Stomach (tissue), 9 donors: ENCODE data around the gene TIMM29. TPM values are rescaled to one million over a fixed set of nuclear protein-coding genes. Genes with fewer than 3 reads are reported as not detected.
A peak's percentile ranks its signal among the peaks of the same experiment; 100 is the strongest.

Source experiments
- DNase-seq, 2 donors: peaks; one replicate each; pipeline versions ENCODE4 v3.0.0 to v3.0.0-alpha.2; 2013 to 2019
- H3K27ac ChIP-seq, 5 donors: fragments of 200-600 bp in 4 of 5; sonication (generic) in 4 of 5; one replicate each; pipeline ENCODE4 v1.5.1; 2013 to 2019; ENCODE audit warnings: mild to moderate bottlenecking in 1 of 5, moderate library complexity in 1 of 5
- H3K27me3 ChIP-seq, 3 donors: fragments of 200-600 bp; sonication (generic); one replicate each; pipeline ENCODE4 v1.5.1; 2017 to 2019; ENCODE audit warnings: mixed run types in 1 of 3
- H3K36me3 ChIP-seq, 4 donors: fragments of 200-600 bp; sonication (generic); 1 replicate in 3 of 4; 2 replicates in 1 of 4; pipeline ENCODE4 v1.5.1; 2016 to 2019
- H3K4me1 ChIP-seq, 4 donors: fragments of 200-600 bp; sonication (generic); one replicate each; pipeline ENCODE4 v1.5.1; 2016 to 2019
- H3K4me3 ChIP-seq, 4 donors: fragments of 200-600 bp; sonication (generic) in 3 of 4; one replicate each; pipeline ENCODE4 v1.5.1; 2016 to 2019; ENCODE audit warnings: mild to moderate bottlenecking in 1 of 4
- H3K9me3 ChIP-seq, 4 donors: fragments of 200-600 bp; sonication (generic); one replicate each; pipeline ENCODE4 v1.5.1; 2016 to 2019
- EP300 ChIP-seq: sonication (generic); formaldehyde crosslinking; IDR thresholded peaks from one replicate; pipeline ENCODE4 v1.6.1; 2017; ENCODE audit warnings: antibody characterized with exemption
- POLR2A ChIP-seq, 4 donors: fragments of 450-650 bp; IDR thresholded peaks; one replicate each; pipeline ENCODE4 v1.6.1; 2016; ENCODE audit warnings: antibody characterized with exemption in 4 of 4, control low read depth in 2 of 4, mild to moderate bottlenecking in 1 of 4, moderate library complexity in 1 of 4
- POLR2AphosphoS5 ChIP-seq, 3 donors: sonication (generic); formaldehyde crosslinking; IDR thresholded peaks; one replicate each; pipeline ENCODE4 v1.6.1; 2016; ENCODE audit warnings: antibody characterized with exemption in 3 of 3
- WGBS, 5 donors: extraction: QIAGEN DNeasy Blood & Tissue Kit in 3 of 5; methylation state at CpG; one replicate each; pipeline versions ENCODE4 v1.1.5 to v1.1.7; 2013 to 2018; 5-methylcytosine and 5-hydroxymethylcytosine counted together
- intact Hi-C: fragments of 100-400 bp; cut with DNase I; formaldehyde crosslinking; loops from one replicate; pipeline ENCODE4 v1.15.1; 2023; ENCODE audit warnings: low total_unique reads
- polyA plus RNA-seq, 3 donors: library from polyadenylated mRNA; stranded (reverse); fragments of 200-250 nt; gene quantifications; one replicate each; pipeline ENCODE4 v1.2.3, GENCODE V29; 2013
- total RNA-seq, 5 donors: library from RNA; depleted of rRNA; stranded (reverse); fragments of >200 nt; gene quantifications; one replicate each; pipeline versions ENCODE4 v1.1.0 to v1.2.3, GENCODE V29; 2014 to 2016
- TF ChIP-seq, protein P1 (sequence below), 7 experiments: fragments of 450-650 bp in 4 of 7; fragments of 200-600 bp in 3 of 7; sonication (generic) in 3 of 7; IDR thresholded peaks; one replicate each; pipeline ENCODE4 v1.5.1; 2016 to 2019; ENCODE audit warnings: antibody characterized with exemption in 7 of 7, control low read depth in 2 of 7, mild to moderate bottlenecking in 1 of 7
- donor health status: healthy with polysubstance abuse.
- donor health status: Bipolar disorder and iron deficiency.
- donor health status: healthy.

The TIMM29 gene
- total and polyA plus RNA-seq, 8 donors: 9.8 to 294 (median 24.9) TPM

DNA sequence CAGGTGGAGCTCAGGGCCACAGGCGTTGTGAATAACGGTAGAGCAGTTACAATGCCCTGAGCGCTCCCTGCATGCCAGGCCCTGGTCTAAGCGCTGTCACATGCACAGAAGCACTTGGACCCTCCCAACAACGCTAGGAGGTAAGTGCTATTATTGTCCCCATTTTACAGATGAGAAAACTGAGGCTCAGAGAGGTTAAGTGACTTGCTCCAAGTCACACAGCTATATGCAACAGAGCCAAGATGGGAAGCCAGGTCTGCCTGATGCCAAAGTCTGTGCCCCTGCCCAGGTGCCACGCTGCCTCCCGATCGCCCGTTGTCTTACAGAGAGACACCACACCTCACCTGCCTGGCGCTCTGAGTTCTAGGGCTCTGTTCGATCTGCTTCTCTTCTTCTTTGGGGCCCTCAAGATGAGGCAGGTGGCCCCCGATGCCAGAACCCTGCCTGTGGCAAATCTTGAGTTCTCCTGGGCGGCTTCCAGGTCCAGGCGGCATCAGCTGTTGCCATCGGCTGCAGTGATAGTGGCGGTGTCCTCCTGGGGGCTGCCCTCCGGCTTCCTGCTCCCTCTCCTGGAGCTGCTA lies 20.1 kb upstream of the TIMM29 start:
- H3K4me3 ChIP-seq: no peak overlapping the region
- TF ChIP-seq POLR2A (IDR thresholded peaks at IDR 0.05) (no peak), EP300 (no peak), POLR2AphosphoS5 (IDR thresholded peaks at IDR 0.05) (no peak)
- TF ChIP-seq, protein P1, sequence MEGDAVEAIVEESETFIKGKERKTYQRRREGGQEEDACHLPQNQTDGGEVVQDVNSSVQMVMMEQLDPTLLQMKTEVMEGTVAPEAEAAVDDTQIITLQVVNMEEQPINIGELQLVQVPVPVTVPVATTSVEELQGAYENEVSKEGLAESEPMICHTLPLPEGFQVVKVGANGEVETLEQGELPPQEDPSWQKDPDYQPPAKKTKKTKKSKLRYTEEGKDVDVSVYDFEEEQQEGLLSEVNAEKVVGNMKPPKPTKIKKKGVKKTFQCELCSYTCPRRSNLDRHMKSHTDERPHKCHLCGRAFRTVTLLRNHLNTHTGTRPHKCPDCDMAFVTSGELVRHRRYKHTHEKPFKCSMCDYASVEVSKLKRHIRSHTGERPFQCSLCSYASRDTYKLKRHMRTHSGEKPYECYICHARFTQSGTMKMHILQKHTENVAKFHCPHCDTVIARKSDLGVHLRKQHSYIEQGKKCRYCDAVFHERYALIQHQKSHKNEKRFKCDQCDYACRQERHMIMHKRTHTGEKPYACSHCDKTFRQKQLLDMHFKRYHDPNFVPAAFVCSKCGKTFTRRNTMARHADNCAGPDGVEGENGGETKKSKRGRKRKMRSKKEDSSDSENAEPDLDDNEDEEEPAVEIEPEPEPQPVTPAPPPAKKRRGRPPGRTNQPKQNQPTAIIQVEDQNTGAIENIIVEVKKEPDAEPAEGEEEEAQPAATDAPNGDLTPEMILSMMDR (IDR thresholded peaks at IDR 0.05): no peak
- intact Hi-C loops: no loop called here
- H3K27me3 ChIP-seq: no peaks in the 10 kb centered on the region
- peak in 1 of 2 donors; percentile 2 for DNase-seq
- H3K27ac ChIP-seq: no peak overlapping the region
- 93 to 98% (median 95%) methylated on average over 14 to 17 of the region's 17 CpGs for WGBS, 5 donors
- H3K36me3 ChIP-seq: peaks cover 35 to 73% (median 68%) of the 10 kb centered on the region in 4 donors
- H3K4me1 ChIP-seq: no peaks in the 10 kb centered on the region
- no peaks in the 10 kb centered on the region for H3K9me3 ChIP-seq

DNA sequence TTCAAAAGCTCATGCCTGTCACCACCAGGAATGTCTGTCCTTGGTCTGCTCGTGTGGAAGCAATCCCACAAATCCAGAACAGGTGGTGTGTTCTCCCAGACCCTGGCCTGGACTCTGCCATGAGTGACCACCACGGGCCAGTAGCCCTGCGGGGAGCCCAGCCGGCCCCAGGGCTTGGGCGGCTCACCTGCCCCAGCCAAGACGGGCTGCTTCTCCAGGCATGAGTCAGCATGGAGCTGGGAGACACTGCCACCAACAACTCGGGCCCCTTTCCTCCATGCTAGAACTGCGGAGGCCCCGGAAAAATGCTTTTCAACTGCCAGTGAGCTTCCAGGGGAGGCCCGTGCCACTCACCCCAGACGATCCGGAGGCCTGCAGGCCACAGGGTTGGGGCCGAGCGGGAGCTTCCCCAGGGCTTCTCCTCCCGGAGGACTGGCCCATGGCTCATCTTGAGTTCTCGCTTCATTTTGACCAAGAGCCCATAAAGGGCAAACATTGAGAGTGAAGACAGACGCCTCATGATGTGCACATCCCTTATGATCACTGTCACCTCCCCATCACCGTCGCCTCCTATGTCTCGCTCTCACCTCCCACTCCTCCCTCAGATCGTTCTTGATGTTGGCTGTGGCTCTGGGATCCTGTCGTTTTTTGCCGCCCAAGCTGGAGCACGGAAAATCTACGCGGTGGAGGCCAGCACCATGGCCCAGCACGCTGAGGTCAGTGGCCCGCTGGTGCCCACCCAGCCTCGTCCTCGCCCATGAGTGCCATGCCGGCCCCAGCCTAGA lies 16.8 kb upstream of the TIMM29 start:
- Histone ChIP-seq H3K36me3 (peaks cover 46 to 100% (median 94%) of the 10 kb centered on the region in 4 donors), H3K4me3 (no peak overlapping the region), H3K27me3 (no peaks in the 10 kb centered on the region), H3K27ac (no peak overlapping the region), H3K9me3 (no peaks in the 10 kb centered on the region), H3K4me1 (peaks cover 0 to 7% (median 0%) of the 10 kb centered on the region in 4 donors)
- peak in 1 of 2 donors; percentile 2 for DNase-seq
- intact Hi-C loops: no loop called here
- 90 to 94% (median 92%) methylated on average over 25 to 31 of the region's 31 CpGs for WGBS, 5 donors
- no peak for TF ChIP-seq POLR2AphosphoS5 (IDR thresholded peaks at IDR 0.05)
- TF ChIP-seq POLR2A (IDR thresholded peaks at IDR 0.05): no peak
- TF ChIP-seq EP300: no peak
- TF ChIP-seq, protein P1 (IDR thresholded peaks at IDR 0.05): no peak

DNA sequence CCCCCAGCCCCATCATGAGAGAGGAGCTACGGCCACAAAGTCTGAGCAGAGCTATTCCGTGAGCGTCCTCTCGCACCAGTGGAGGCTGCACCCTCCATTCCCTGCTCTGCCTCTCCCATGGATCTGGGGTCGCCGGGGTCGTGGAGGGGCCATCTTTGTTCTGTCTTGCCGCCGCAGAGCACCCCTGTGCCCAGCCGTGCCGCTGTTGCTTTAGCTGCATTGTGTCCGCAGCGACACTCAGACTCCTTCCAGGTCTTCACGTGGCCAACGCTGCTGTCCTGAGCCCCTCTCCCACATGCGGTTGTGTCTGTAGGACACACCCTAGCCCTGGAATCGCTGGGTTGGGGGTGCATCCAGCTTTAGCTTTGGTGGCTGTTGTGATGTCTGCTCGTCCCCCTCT lies 16.0 kb upstream of the TIMM29 start:
- 90 to 98% (median 95%) methylated on average over 12 to 18 of the region's 18 CpGs for WGBS, 5 donors
- no peaks in the 10 kb centered on the region for H3K27me3 ChIP-seq
- DNase-seq: peak in 1 of 2 donors; percentile 1
- TF ChIP-seq EP300: no peak
- TF ChIP-seq, protein P1 (IDR thresholded peaks at IDR 0.05): no peak
- no peak for TF ChIP-seq POLR2AphosphoS5 (IDR thresholded peaks at IDR 0.05)
- no peak for TF ChIP-seq POLR2A (IDR thresholded peaks at IDR 0.05)
- no peak overlapping the region for H3K27ac ChIP-seq
- no peak overlapping the region for H3K4me3 ChIP-seq
- H3K36me3 ChIP-seq: peaks cover 45 to 100% (median 98%) of the 10 kb centered on the region in 4 donors
- H3K4me1 ChIP-seq: peaks cover 0 to 7% (median 0%) of the 10 kb centered on the region in 4 donors
- intact Hi-C loops: no loop called here
- H3K9me3 ChIP-seq: no peaks in the 10 kb centered on the region

DNA sequence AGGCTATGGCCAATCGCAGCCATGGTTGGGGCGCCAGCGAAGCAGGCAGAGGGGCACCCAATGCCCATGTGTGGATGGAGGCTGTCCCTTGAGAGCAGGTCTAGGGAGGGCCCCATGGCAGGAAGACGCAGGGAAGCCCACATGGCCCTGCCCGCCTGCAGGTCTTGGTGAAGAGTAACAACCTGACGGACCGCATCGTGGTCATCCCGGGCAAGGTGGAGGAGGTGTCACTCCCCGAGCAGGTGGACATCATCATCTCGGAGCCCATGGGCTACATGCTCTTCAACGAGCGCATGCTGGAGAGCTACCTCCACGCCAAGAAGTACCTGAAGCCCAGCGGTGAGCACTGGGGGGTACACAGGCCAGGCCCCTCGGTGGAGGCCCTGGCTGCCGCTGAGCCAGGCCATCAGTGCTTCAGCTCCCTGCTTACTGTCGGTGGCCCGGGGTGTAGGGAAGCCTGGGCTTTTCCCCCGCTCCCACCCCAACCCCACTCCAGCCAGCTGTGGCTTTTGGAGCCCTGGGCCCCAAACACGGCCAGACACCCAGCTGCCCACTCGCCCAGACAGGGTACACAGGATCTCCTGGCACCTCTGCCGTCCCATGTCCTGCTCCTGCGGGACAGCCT lies 14.8 kb upstream of the TIMM29 start:
- H3K36me3 ChIP-seq: peaks cover 37 to 100% (median 98%) of the 10 kb centered on the region in 4 donors
- no peak for TF ChIP-seq EP300
- TF ChIP-seq, protein P1 (IDR thresholded peaks at IDR 0.05): no peak
- no peak for TF ChIP-seq POLR2A (IDR thresholded peaks at IDR 0.05)
- no peak for TF ChIP-seq POLR2AphosphoS5 (IDR thresholded peaks at IDR 0.05)

More for the DNA sequence above, 14.8 kb upstream of the TIMM29 start:
- no peak for DNase-seq
- H3K4me1 ChIP-seq: peaks cover 0 to 7% (median 0%) of the 10 kb centered on the region in 4 donors
- intact Hi-C loops: no loop called here
- H3K27ac ChIP-seq: no peak overlapping the region
- no peaks in the 10 kb centered on the region for H3K27me3 ChIP-seq
- WGBS, 5 donors: 94 to 98% (median 97%) methylated on average over 8 to 24 of the region's 24 CpGs
- no peak overlapping the region for H3K4me3 ChIP-seq
- H3K9me3 ChIP-seq: no peaks in the 10 kb centered on the region
